Measurements from ENCODE around the gene EHD1. TPM values are rescaled to one million over a fixed set of nuclear protein-coding genes. Genes with fewer than 3 reads are reported as not detected.

EHD1 gene
- total and polyA plus RNA-seq, 2 of the 8 experiments (the other 6 are each of a cell fraction or from before 2014, with no cell fraction given) = 31.5 to 42.9 TPM

GRCh38 chr11:64924910-64925284 lies 46.5 kb upstream of the EHD1 start:
- 0% methylated on average over 15 of the region's 24 CpGs; no CpG with 5 or more reads in 1 of the 2 experiments for WGBS, 2 experiments (ENCODE audit: extremely low coverage in 1 of 2, insufficient coverage in 1 of 2, insufficient read length in 1 of 2, insufficient replicate concordance in 2 of 2, low coverage in 1 of 2, low lambda C conversion rate in 2 of 2, missing lambda C conversion rate in 1 of 2)
- Histone ChIP-seq H4K91ac (replicated peaks; ENCODE audit: insufficient read length, low read length) (no peak overlapping the region), H4K5ac (ENCODE audit: insufficient read length, low read depth, low read length) (no peak overlapping the region), H2BK20ac (ENCODE audit: low read length) (no peak overlapping the region), H3K4ac (replicated peaks; ENCODE audit: insufficient read length, low read depth, low read length) (no peak overlapping the region), H2BK15ac (ENCODE audit: low read length) (no peak overlapping the region), H2AFZ (ENCODE audit: low read length) (no peak overlapping the region), H3K18ac (ENCODE audit: extremely low read depth, low read length) (peak overlapping the region; percentile 32; the same call in 1 of the 2 replicates), H3K9me3 (ENCODE audit: insufficient read depth in 2 of 2, low read depth in 1 of 2, low read length in 1 of 2) (no peaks in the 10 kb centered on the region), H3K4me2 (ENCODE audit: insufficient read depth in 1 of 2, low read depth in 2 of 2, low read length in 2 of 2) (peak overlapping the region; percentile 71 to 84), H2BK12ac (ENCODE audit: low read depth, low read length) (no peak overlapping the region), H4K8ac (ENCODE audit: extremely low read depth, insufficient read depth, low read length) (peak overlapping the region; percentile 16; the same call in 1 of the 2 replicates), H2BK5ac (ENCODE audit: low read depth, low read length) (no peak overlapping the region), H3K23ac (ENCODE audit: insufficient read length) (no peak overlapping the region), H3K27me3 (replicated peaks in 1 of 4; ENCODE audit: control insufficient read depth in 3 of 4, extremely low read depth in 1 of 4, insufficient read depth in 3 of 4, low read length in 3 of 4) (peaks cover 0 to 6% (median 4%) of the 10 kb centered on the region in 4 experiments; a peak in 4 of 7 replicates), H3K36me3 (ENCODE audit: control insufficient read depth in 2 of 4, insufficient read depth in 4 of 4, low read length in 3 of 4) (no peaks in the 10 kb centered on the region; a peak in 1 of 8 replicates), H3K9ac (replicated peaks in 1 of 4; ENCODE audit: extremely low read depth in 1 of 4, low read depth in 3 of 4, low read length in 3 of 4) (no peak overlapping the region; a peak in 1 of 7 replicates), H3K27ac (ENCODE audit: low read depth, low read length) (no peak overlapping the region), H3K4me1 (replicated peaks in 1 of 4; ENCODE audit: control insufficient read depth in 3 of 4, insufficient read depth in 4 of 4, low read length in 3 of 4) (peaks cover 0 to 7% (median 4%) of the 10 kb centered on the region in 4 experiments; a peak in 5 of 7 replicates), H3K79me2 (ENCODE audit: control insufficient read depth in 1 of 2, insufficient read depth in 2 of 2, low read length in 2 of 2) (no peaks in the 10 kb centered on the region), H2AK5ac (ENCODE audit: low read depth, low read length) (no peak overlapping the region), H3K4me3 (ENCODE audit: extremely low read depth in 1 of 4, insufficient read depth in 2 of 4, low read depth in 3 of 4, low read length in 4 of 4) (peak overlapping the region; percentile 39 to 84 (median 55)), H3K23me2 (ENCODE audit: low read depth, low read length) (peaks cover 8% of the 10 kb centered on the region; the same call in 1 of the 2 replicates), H2BK120ac (replicated peaks; ENCODE audit: low read depth, low read length) (no peak overlapping the region), H4K20me1 (replicated peaks in 1 of 2; ENCODE audit: control insufficient read depth in 1 of 2, insufficient read depth in 2 of 2, low read length in 2 of 2) (no peaks in the 10 kb centered on the region), H3K14ac (ENCODE audit: insufficient read length) (no peak overlapping the region), H3K79me1 (ENCODE audit: low read depth, low read length) (no peaks in the 10 kb centered on the region), H3K56ac (replicated peaks; ENCODE audit: insufficient read length, low read depth, low read length) (peak overlapping the region; percentile 46)
- CTCF ChIA-PET (ENCODE audit: partially characterized antibody) = interaction anchor here (0.9 to 2.4 kb wide), 7 partner anchors 9 to 78 kb away, joined by 3 to 7 read pairs (median 4); no protein-coding TSS in a partner anchor
- DNase-seq (ENCODE audit: low read depth in 1 of 2, low spot score in 2 of 2) (peak in 1 of 2 experiments; percentile 61), FAIRE-seq (no peak)
- POLR2A ChIA-PET (ENCODE audit: partially characterized antibody) = interaction anchor here (0.8 to 2.0 kb wide), 7 partner anchors 11 to 146 kb away, joined by 3 to 11 read pairs (median 4); partner anchors contain the start of genes BATF2, EHD1, GPHA2 and MEN1
- no peak for TF ChIP-seq YY1 (IDR thresholded peaks at IDR 0.05; ENCODE audit: low read depth, low read length)
